GM12892 (cell line): ENCODE measurements around the gene FBXL20.
"Not testable (repeated sequence)": the region's sequence is repeated elsewhere in the genome, so short reads cannot be mapped to it uniquely, and the experiment has no call there.

ENCODE experiments used
- DNase-seq: peaks from one replicate; pipeline ENCODE4 v3.0.0; 2011; ENCODE audit not compliant: insufficient read length
- FAIRE-seq: peaks from 2 replicates; lab custom pipeline; 2011; peaks lifted over from hg19 to GRCh38; lab: Jason Lieb, UNC
- POLR2A ChIP-seq: IDR thresholded peaks from 2 replicates; pipeline ENCODE4 v1.6.1; 2011; ENCODE audit warnings: low read depth, low read length, control low read depth
- POLR2AphosphoS5 ChIP-seq: IDR thresholded peaks from 2 replicates; pipeline ENCODE4 v1.6.1; 2011; ENCODE audit warnings: low read depth, low read length, control low read depth
- TAF1 ChIP-seq: IDR thresholded peaks from 2 replicates; pipeline ENCODE4 v1.6.1; 2011; ENCODE audit warnings: low read depth, mild to moderate bottlenecking, control low read depth, low read length, borderline replicate concordance

FBXL20 gene

DNA sequence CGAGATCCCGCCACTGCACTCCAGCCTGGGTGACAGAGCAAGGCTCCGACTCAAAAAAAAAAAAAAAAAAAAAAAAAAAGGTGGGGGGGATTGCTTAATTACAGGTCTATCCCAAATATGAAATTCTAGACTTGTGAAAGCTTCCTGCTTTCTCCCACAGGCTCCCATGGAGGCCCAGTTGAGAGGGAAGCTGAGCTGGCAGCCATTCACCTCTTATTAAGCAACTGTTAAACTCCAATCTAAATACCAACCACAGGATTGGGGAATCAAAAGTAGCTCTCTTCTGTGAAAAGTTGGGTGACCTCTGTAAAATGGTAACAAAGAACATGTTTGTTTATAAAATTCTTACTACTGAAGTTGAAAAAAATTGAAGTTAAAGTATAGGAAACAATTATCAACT lies 129.9 kb downstream of the FBXL20 start:
- DNase-seq (no peak), FAIRE-seq (no peak)
- no peak for TF ChIP-seq TAF1

DNA sequence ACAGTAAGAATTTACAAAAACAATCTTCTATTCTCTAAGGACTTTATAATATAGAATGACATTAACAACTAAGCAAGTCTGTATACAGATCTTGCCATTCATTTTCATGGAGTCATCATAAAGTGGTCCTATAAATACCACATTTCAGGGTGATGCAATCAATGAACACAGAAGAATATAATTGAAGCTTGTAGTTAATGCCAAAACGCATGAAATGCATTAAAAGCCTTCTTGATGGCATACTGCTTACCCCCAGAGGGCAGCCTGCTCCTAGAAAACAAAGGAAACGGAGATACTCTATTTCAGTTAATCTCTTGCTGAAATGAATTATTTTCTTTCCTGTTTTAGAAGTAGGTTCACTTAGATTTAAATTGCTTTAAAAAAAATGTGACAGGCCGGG lies 130.5 kb downstream of the FBXL20 start:
- DNase-seq: no peak
- TF ChIP-seq TAF1 (no peak), POLR2A (no peak)
- FAIRE-seq: no peak

- DNase-seq: no peak
- TF ChIP-seq POLR2A (no peak), TAF1 (no peak), POLR2AphosphoS5 (no peak)
- no peak for FAIRE-seq
These were observed 137.3 kb downstream of the FBXL20 start for GRCh38 chr17:39264119-39264518.

GRCh38 chr17:39261286-39261685 lies 140.1 kb downstream of the FBXL20 start:
- FAIRE-seq (peak; percentile 42), DNase-seq (no peak)
- TF ChIP-seq TAF1 (no peak), POLR2A (no peak), POLR2AphosphoS5 (no peak)

DNA sequence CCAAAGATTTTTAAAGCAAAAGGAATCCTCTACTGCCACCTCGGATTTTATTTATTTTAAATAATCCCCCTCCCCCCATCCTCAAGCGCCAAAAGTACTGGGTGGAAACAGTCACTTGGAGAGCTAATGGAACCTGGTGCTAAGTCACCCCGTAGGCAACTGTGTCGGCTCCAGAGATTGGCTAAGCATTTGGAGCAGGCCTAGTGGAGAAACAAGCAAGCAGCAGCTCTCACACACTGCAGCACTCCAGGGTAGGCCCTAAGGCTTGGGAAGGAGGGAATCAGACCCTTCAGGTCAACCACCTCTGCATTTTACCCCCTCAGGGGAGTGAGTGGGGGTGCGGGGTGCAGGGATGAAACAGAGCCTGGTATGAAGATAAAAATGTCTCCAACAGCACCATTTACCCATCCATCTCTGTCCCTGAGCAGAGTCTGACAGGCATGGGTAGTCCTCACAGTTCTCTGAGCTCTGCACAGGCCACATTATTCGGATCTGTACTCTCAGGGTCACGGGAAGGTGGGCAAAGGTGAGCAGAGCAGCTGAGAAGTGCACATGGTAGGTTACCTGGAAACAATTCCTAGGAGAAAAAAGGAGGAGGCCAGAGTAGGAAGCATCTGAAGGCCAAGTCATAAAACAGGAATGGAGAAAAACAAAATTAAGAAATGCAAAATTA lies 148.5 kb downstream of the FBXL20 start:
- FAIRE-seq (no peak), DNase-seq (no peak)
- no peak for TF ChIP-seq POLR2AphosphoS5
- no peak for TF ChIP-seq TAF1
- TF ChIP-seq POLR2A: no peak

DNA sequence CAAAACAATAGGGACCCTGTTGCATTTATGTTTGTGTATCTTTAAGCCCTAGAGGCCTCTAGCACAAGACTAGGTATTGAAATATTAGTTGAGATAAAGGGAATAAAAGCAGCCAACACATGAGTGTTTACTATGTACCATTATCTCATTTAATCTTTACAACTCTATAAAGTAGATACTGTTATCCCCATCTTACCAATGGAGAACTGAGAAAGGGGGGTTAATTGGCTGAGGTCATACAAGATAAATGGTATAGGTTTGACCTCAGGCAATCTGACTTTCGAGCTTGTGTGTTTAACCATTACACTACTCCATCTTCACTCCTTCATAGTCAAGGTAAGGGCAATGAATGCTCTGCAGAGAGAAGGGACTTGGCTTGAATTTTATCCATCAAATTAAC lies 149.4 kb downstream of the FBXL20 start:
- DNase-seq: no peak
- TF ChIP-seq TAF1 (no peak), POLR2AphosphoS5 (no peak), POLR2A (no peak)
- no peak for FAIRE-seq

DNA sequence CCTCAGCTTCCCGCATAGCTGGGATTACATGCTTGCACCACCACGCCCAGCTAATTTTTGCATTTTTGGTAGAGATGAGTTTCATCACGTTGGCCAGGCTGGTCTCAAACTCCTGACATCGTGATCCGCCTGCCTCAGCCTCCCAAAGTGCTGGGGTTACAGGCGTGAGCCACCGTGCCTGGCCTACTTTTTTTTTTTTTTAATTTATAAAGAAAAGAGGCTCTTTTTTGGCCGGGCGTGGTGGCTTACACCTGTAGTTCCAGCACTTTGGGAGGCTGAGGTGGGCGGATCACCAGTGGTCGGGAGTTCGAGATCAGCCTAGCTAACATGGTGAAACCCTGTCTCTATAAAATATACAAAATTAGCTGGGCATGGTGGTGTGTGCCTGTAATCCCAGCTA lies 151.3 kb downstream of the FBXL20 start:
- not testable (repeated sequence) for FAIRE-seq, DNase-seq

DNA sequence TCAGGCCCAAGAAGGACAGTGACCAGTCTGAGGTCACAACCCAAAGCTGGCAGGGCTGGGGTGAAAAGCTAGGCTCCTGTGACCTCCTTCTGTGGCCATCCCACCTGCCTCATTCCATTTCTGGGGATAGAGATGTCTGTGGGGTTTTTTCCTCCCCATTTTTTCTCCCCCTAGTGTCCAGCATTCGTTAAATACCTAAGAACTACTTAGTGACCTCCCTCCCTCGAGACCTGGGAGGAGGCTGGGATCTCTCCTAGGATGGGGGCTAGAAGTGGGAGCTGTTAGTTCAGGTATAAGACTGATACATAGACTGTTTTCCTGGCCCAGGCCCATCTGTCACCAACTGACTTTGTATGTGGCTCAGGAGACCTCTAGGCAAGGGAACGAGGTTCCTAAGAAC lies 155.2 kb downstream of the FBXL20 start:
- DNase-seq (no peak), FAIRE-seq (no peak)
- TF ChIP-seq POLR2A (no peak), POLR2AphosphoS5 (no peak), TAF1 (no peak)

DNA sequence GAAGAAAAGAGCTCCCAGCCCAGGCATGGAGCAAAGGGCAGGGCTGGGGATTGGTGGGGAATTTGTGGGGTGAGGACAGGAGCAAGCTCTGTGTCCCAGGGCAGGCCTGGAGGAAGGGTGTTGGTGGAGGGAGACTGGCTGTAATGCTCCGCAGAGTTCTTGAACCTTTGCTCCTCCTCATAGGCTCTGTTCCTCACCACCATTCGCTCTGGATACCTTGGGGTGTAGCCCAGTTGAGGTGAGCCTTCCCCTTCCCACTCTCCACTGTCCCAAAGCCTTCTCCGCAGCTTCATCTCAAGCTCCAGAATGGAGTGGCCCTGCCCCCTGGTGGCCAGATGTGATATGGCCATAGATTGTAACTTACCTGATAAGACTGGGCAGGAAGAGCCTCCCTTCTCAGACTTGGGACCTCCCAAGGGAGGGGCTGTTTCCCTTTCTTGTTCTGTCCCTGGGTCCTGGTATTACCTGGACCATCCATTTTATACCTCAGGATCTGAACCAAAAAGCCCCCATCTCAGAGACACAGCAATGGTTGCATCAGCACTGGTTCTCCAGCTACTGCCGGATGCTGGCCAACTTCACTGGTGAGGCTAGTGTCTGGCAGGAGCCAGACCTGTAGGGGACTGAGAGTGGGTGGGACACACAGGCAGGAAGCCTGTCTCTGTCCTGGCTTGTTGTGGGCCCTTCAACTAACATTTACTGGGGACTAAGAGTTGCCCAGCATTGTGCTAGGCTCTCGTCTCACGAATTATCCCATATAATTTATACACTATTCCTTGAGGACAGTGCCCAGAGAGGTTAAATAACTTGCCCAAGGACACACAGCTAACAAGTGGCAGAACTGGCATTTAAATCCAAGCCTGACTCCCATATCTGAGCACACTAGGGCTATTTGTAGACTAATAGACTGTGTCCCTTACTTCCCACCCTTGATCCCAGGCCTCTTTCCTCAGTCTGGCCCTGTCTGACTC lies 156.5 kb downstream of the FBXL20 start:
- peak; percentile 96 for FAIRE-seq
- no peak for TF ChIP-seq TAF1
- DNase-seq: no peak

GRCh38 chr17:39244016-39244599 lies 157.3 kb downstream of the FBXL20 start:
- no peak for DNase-seq
- FAIRE-seq: no peak
- TF ChIP-seq POLR2AphosphoS5 (no peak), POLR2A (no peak), TAF1 (no peak)

- DNase-seq: no peak
- FAIRE-seq: no peak
- TF ChIP-seq TAF1 (no peak), POLR2A (no peak), POLR2AphosphoS5 (no peak)
These were observed 158.3 kb downstream of the FBXL20 start for GRCh38 chr17:39243155-39243554.

- FAIRE-seq (no peak), DNase-seq (no peak)
- TF ChIP-seq POLR2AphosphoS5 (no peak), TAF1 (no peak), POLR2A (no peak)
These were observed 160.8 kb downstream of the FBXL20 start for GRCh38 chr17:39240631-39241030.
